NT2/D1 (cell line): Measurements from ENCODE around the gene C1orf35.

ENCODE experiments used
- YY1 ChIP-seq: IDR thresholded peaks from 2 replicates; pipeline ENCODE4 v1.6.1; 2011; ENCODE audit not compliant: insufficient read length, insufficient read depth
- ZNF274 ChIP-seq: IDR thresholded peaks from 2 replicates; pipeline ENCODE4 v1.6.1; 2011; ENCODE audit warnings: mild to moderate bottlenecking, low read depth, low read length

DNA sequence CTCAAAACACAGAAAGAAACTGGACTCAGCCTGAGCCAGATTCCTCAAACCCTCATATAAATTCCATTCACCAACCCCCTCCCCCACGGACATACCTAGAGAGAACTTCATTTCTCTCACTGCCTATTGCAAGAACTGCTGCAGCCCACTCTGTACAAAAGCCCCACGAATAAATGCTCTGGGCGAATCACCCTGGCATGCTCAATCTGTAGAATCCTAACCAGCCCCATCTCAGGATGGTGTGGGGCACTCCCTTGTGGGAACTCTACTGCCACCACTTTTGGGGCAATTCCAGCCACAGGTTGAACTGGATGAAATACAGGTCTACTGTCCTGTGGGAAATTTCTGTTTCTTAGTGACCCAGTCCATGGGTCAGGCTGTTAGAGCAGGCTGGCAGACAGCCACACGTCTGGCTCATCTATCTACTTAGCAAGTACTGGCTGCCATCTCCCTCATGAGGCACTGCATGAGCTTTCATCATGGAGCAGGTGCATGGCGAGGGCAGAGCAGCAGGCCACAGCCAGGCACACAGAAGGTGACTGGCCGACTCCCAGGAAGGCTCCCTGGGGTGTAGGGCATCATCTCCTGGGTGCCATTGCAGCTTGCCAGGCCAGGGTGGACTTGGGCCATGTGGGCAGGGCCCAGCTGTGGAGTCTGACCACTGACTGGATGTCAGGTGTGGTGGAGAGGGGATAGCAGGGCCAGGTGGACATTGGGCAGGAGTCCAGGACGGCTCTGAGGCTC is 1.6 kb upstream of the C1orf35 start:
- TF ChIP-seq YY1 (no peak), ZNF274 (no peak)
